ENCODE measurements around the gene OCSTAMP.

DNA sequence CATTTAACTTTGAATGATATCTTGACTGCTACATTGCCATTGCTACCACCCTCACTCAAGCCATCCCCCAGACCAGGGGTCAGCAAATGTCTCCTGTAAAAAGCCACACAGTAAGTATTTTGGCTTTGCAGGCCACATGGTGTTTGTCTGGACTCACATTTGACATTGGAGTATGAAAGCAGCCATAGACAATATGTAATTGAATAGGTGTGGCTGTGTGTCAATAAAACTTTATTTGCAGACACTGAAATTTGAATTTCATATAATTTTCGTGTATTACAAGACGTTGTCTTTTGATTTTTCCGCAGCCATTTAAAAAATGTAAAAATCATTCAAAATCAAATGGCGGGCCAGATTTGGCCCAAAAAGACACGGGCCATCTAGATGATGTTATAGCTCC, 36.3 kb upstream of the OCSTAMP start:
- TF ChIP-seq, protein P1, sequence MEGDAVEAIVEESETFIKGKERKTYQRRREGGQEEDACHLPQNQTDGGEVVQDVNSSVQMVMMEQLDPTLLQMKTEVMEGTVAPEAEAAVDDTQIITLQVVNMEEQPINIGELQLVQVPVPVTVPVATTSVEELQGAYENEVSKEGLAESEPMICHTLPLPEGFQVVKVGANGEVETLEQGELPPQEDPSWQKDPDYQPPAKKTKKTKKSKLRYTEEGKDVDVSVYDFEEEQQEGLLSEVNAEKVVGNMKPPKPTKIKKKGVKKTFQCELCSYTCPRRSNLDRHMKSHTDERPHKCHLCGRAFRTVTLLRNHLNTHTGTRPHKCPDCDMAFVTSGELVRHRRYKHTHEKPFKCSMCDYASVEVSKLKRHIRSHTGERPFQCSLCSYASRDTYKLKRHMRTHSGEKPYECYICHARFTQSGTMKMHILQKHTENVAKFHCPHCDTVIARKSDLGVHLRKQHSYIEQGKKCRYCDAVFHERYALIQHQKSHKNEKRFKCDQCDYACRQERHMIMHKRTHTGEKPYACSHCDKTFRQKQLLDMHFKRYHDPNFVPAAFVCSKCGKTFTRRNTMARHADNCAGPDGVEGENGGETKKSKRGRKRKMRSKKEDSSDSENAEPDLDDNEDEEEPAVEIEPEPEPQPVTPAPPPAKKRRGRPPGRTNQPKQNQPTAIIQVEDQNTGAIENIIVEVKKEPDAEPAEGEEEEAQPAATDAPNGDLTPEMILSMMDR (IDR thresholded peaks at IDR 0.05 in 2 of 3, conservative IDR thresholded peaks at IDR 0.05 in 1 of 3; ENCODE audit: control insufficient read depth in 2 of 3, extremely low read depth in 1 of 3, insufficient read depth in 1 of 3, low read depth in 3 of 3, low read length in 3 of 3): no peak
- no peak for TF ChIP-seq CHD4 (IDR thresholded peaks at IDR 0.05)
- TF ChIP-seq MXI1 (IDR thresholded peaks at IDR 0.05; ENCODE audit: low read depth, low read length): no peak
- TF ChIP-seq POLR2AphosphoS2 (IDR thresholded peaks at IDR 0.05; ENCODE audit: low read depth, low read length): no peak
- TF ChIP-seq E2F8 (IDR thresholded peaks at IDR 0.05; ENCODE audit: low read depth, partially characterized antibody): no peak
